ENCODE measurements around the gene KIAA0753. TPM values are rescaled to one million over a fixed set of nuclear protein-coding genes. Genes with fewer than 3 reads are reported as not detected.

KIAA0753 gene
- total and polyA plus RNA-seq, 8 donors, result 3.8 to 138 (median 17.6) TPM

DNA sequence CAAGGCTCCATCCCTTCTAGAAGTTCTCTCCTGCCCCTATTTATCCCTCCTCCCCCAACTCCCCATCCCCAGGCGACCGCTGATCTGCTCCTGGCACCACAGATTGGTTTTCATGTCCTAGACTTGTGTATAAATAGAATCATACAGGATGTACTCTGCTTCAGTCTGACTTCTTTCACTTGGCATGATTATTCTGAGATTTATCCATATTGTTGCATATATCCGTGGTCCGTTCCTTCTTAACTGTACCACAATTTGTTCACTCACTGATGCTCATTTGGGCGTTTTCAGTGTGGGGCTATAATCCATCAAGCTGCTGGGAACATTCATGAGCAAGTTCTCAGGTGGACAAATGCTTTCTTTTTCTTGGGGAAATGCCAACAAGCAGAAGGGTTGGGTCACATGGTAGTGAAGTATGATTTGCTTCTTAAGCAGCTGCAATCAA is 108.0 kb downstream of the KIAA0753 start:
- no peak overlapping the region for H3K4me3 ChIP-seq
- no peaks in the 10 kb centered on the region for H3K9me3 ChIP-seq
- no peaks in the 10 kb centered on the region for H3K4me1 ChIP-seq
- TF ChIP-seq EP300 (IDR thresholded peaks at IDR 0.05) (no peak), POLR2A (IDR thresholded peaks at IDR 0.05) (no peak), POLR2AphosphoS5 (IDR thresholded peaks at IDR 0.05) (no peak)
- TF ChIP-seq, protein P1, sequence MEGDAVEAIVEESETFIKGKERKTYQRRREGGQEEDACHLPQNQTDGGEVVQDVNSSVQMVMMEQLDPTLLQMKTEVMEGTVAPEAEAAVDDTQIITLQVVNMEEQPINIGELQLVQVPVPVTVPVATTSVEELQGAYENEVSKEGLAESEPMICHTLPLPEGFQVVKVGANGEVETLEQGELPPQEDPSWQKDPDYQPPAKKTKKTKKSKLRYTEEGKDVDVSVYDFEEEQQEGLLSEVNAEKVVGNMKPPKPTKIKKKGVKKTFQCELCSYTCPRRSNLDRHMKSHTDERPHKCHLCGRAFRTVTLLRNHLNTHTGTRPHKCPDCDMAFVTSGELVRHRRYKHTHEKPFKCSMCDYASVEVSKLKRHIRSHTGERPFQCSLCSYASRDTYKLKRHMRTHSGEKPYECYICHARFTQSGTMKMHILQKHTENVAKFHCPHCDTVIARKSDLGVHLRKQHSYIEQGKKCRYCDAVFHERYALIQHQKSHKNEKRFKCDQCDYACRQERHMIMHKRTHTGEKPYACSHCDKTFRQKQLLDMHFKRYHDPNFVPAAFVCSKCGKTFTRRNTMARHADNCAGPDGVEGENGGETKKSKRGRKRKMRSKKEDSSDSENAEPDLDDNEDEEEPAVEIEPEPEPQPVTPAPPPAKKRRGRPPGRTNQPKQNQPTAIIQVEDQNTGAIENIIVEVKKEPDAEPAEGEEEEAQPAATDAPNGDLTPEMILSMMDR (IDR thresholded peaks at IDR 0.05), result no peak
- intact Hi-C loops (cut with DNase I; ENCODE audit: low total_unique reads), result no loop called here
- peaks cover 0 to 22% (median 6%) of the 10 kb centered on the region in 4 donors for H3K36me3 ChIP-seq
- no peak for DNase-seq
- H3K27me3 ChIP-seq, result no peaks in the 10 kb centered on the region
- 60 to 93% (median 69%) methylated on average over 5 of the region's 5 CpGs for WGBS, 5 donors
- H3K27ac ChIP-seq, result peak overlapping the region in 1 of 5 donors; percentile 55

DNA sequence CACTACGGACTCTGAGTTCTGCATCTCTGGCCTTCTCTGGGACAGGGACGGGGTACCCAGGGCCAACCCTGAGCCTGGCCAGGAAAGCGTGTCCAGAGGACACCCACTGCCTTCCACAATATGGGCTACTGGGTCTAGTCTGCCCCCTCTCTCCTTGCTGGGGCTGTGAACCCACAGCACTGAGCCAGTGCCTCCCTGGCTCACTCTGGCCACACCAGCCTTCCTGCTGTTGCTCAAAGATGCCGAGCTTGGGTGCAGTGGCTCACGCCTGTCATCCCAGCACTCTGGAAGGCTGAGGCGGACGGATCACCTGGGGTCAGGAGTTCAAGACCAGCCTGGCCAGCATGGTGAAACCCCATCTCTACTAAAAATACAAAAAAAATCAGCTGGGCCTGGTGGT is 108.9 kb downstream of the KIAA0753 start:
- Histone ChIP-seq H3K4me1 (no peaks in the 10 kb centered on the region), H3K9me3 (no peaks in the 10 kb centered on the region), H3K4me3 (no peak overlapping the region), H3K27ac (peak overlapping the region in 1 of 5 donors; percentile 48), H3K36me3 (peaks cover 0 to 13% (median under 1%) of the 10 kb centered on the region in 4 donors), H3K27me3 (no peaks in the 10 kb centered on the region)
- DNase-seq, result no peak
- 77 to 95% (median 86%) methylated on average over 5 to 7 of the region's 7 CpGs for WGBS, 5 donors
- intact Hi-C loops (cut with DNase I; ENCODE audit: low total_unique reads), result no loop called here
- TF ChIP-seq POLR2AphosphoS5 (IDR thresholded peaks at IDR 0.05), result no peak
- TF ChIP-seq, protein P1 (IDR thresholded peaks at IDR 0.05), result no peak
- no peak for TF ChIP-seq POLR2A (IDR thresholded peaks at IDR 0.05)
- TF ChIP-seq EP300 (IDR thresholded peaks at IDR 0.05), result no peak

DNA sequence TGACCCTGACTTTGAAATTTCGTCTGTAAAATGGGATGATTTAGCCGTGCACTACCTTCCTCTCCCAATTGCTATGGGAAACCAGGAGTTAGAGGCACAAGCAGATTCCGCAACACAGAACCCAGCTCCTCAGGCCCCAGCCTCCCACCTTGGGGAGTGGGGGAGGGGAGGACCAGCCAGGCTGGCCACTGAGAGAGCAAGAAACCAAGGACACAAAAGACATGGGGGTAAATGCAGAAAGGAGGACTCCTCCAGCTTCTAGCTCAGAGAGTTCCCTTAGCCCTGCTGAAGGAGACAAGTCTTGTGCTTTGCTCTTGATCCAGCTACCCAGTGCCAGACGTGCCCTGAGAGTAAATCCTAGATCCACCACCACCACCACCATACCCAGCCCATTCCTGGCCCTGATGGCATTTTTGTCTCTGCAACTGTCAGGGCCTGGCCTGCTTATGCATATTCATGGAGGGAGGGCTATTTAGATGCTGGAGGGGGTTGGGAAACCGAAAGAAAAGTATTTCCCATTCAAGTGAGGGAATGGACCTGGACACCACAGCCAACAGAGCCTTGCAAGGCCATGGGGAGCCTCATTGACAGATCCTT is 110.1 kb downstream of the KIAA0753 start:
- H3K4me1 ChIP-seq, result no peaks in the 10 kb centered on the region
- H3K36me3 ChIP-seq, result peaks cover 0 to 7% (median under 1%) of the 10 kb centered on the region in 4 donors
- no peak overlapping the region for H3K4me3 ChIP-seq
- TF ChIP-seq POLR2A (IDR thresholded peaks at IDR 0.05) (no peak), EP300 (IDR thresholded peaks at IDR 0.05) (no peak), POLR2AphosphoS5 (IDR thresholded peaks at IDR 0.05) (no peak)
- TF ChIP-seq, protein P1 (IDR thresholded peaks at IDR 0.05), result no peak
- H3K9me3 ChIP-seq, result no peaks in the 10 kb centered on the region
- WGBS, 5 donors, result 81 to 90% (median 88%) methylated on average over 5 of the region's 5 CpGs
- peak overlapping the region in 1 of 5 donors; percentile 14 for H3K27ac ChIP-seq
- no peak for DNase-seq
- H3K27me3 ChIP-seq, result no peaks in the 10 kb centered on the region
- intact Hi-C loops (cut with DNase I; ENCODE audit: low total_unique reads), result no loop called here

DNA sequence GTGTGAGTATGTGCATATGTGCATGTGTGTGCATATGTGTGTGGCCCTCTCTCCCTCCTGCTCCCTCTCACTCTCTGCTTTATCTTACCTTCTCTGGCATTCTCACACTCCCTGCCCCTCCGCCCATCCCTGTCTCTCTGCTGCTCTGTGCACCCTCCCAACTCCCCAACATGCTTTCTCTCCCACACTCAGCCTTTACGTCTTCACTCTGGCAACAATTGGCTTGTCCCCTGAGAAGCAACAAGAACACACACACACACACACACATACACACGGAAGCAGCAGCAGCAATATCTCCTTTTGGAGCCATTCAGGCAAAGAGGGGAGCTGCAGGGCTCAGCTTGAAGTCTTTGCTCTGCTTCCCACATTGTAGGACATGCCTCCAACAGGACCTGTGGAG is 112.0 kb downstream of the KIAA0753 start:
- no peak for DNase-seq
- intact Hi-C loops (cut with DNase I; ENCODE audit: low total_unique reads), result no loop called here
- no peak overlapping the region for H3K4me3 ChIP-seq
- H3K36me3 ChIP-seq, result peaks cover 0 to 14% (median 3%) of the 10 kb centered on the region in 4 donors
- H3K27ac ChIP-seq, result peak overlapping the region in 1 of 5 donors; percentile 14
- no peaks in the 10 kb centered on the region for H3K4me1 ChIP-seq
- H3K27me3 ChIP-seq, result no peaks in the 10 kb centered on the region
- WGBS, 5 donors, result 72 to 83% (median 81%) methylated on average over 3 of the region's 3 CpGs
- no peaks in the 10 kb centered on the region for H3K9me3 ChIP-seq
- no peak for TF ChIP-seq POLR2AphosphoS5 (IDR thresholded peaks at IDR 0.05)

Small RNAs within 50 kb of the gene (small RNA-seq; reads per million reads assigned to genes)
- gene MIR4520-1, result 0 to 0.15 (median 0) reads per million in 4 donors
- 0.23 to 0.95 (median 0.46) reads per million in 4 donors for gene RNA5SP435

Other genes starting within 250 kb of the KIAA0753 start
- gene AIPL1, start 205.6 kb downstream of the KIAA0753 start, total RNA-seq, result not detected
- gene AIPL1, start 205.6 kb downstream of the KIAA0753 start, polyA plus RNA-seq, result not detected
- 1 to 10 TPM in 3 of 5 donors, under 1 TPM in 2; 0.87 to 8.5 (median 1.8) TPM for gene PIMREG, start 196.3 kb downstream of the KIAA0753 start, total RNA-seq
- 1 to 10 TPM in 2 of 3 donors, under 1 TPM in 1; 0.76 to 3.1 (median 2.1) TPM for gene PIMREG, start 196.3 kb downstream of the KIAA0753 start, polyA plus RNA-seq
- 10 to 100 TPM in 3 of 5 donors, 1 to 10 TPM in 2; 4.3 to 19.3 (median 13.4) TPM for gene PITPNM3, start 84.2 kb downstream of the KIAA0753 start, total RNA-seq
- 1 to 10 TPM; 1.1 to 4.9 (median 2.4) TPM for gene PITPNM3, start 84.2 kb downstream of the KIAA0753 start, polyA plus RNA-seq
- 100 to 1,000 TPM in 2 of 5 donors, 10 to 100 TPM in 2, not detected in 1; 28.7 to 169 (median 124) TPM for gene TXNDC17, start 349 bp upstream of the KIAA0753 start, total RNA-seq
- 100 to 1,000 TPM; 250 to 375 (median 326) TPM for gene TXNDC17, start 349 bp upstream of the KIAA0753 start, polyA plus RNA-seq
- 10 to 100 TPM in 2 of 5 donors, 1 to 10 TPM in 2, not detected in 1; 1.4 to 14.0 (median 8.1) TPM for gene MED31, start 10.9 kb upstream of the KIAA0753 start, total RNA-seq
- gene MED31, start 10.9 kb upstream of the KIAA0753 start, polyA plus RNA-seq, result 10 to 100 TPM; 12.5 to 28.4 (median 16.4) TPM
- 10 to 100 TPM in 1 of 5 donors, 1 to 10 TPM in 1, under 1 TPM in 1, not detected in 2; 0.55 to 14.2 (median 1.9) TPM for gene C17orf100, start 11.1 kb upstream of the KIAA0753 start, total RNA-seq
- gene C17orf100, start 11.1 kb upstream of the KIAA0753 start, polyA plus RNA-seq, result 1 to 10 TPM; 1.7 to 3.3 (median 1.7) TPM
- gene SLC13A5, start 72.7 kb upstream of the KIAA0753 start, total RNA-seq, result not detected
- gene SLC13A5, start 72.7 kb upstream of the KIAA0753 start, polyA plus RNA-seq, result 1 to 10 TPM in 1 of 3 donors, not detected in 2; 3.1 TPM
- gene XAF1, start 115.3 kb upstream of the KIAA0753 start, total RNA-seq, result 100 to 1,000 TPM in 1 of 5 donors, 10 to 100 TPM in 3, 1 to 10 TPM in 1; 7.2 to 116 (median 32.5) TPM
- 10 to 100 TPM in 2 of 3 donors, 1 to 10 TPM in 1; 7.9 to 33.7 (median 11.5) TPM for gene XAF1, start 115.3 kb upstream of the KIAA0753 start, polyA plus RNA-seq
- under 1 TPM in 1 of 5 donors, not detected in 4; 0.73 TPM for gene FBXO39, start 135.5 kb upstream of the KIAA0753 start, total RNA-seq
- gene FBXO39, start 135.5 kb upstream of the KIAA0753 start, polyA plus RNA-seq, result 1 to 10 TPM in 1 of 3 donors, under 1 TPM in 1, not detected in 1; 0.25 to 1.3 TPM
- gene TEKT1, start 191.0 kb upstream of the KIAA0753 start, total RNA-seq, result 1 to 10 TPM in 1 of 5 donors, under 1 TPM in 1, not detected in 3; 0.55 to 2.2 TPM
- not detected for gene TEKT1, start 191.0 kb upstream of the KIAA0753 start, polyA plus RNA-seq